HG03045 (cell line): ENCODE measurements around the gene NCR3LG1.

Experiments
- ATAC-seq: cut with Tn5 transposase; IDR thresholded peaks from one replicate; pipeline ENCODE4 v1.9.1; 2021; ENCODE audit warnings: mild to moderate bottlenecking, moderate library complexity; ENCODE audit not compliant: unreplicated experiment

NCR3LG1 gene

GRCh38 chr11:17369684-17370243, 18.2 kb downstream of the NCR3LG1 start:
- no peak for ATAC-seq

GRCh38 chr11:17371614-17372013, 20.0 kb downstream of the NCR3LG1 start:
- ATAC-seq, result no peak

- no peak for ATAC-seq
Observed at GRCh38 chr11:17375547-17375946, 23.9 kb downstream of the NCR3LG1 start.

GRCh38 chr11:17376493-17376892, 24.9 kb downstream of the NCR3LG1 start:
- ATAC-seq, result no peak

GRCh38 chr11:17378655-17379054, 27.1 kb downstream of the NCR3LG1 start:
- ATAC-seq, result no peak

- no peak for ATAC-seq
Observed at GRCh38 chr11:17379383-17380180, 28.0 kb downstream of the NCR3LG1 start.

GRCh38 chr11:17381156-17381555, 29.6 kb downstream of the NCR3LG1 start:
- ATAC-seq, result no peak

- ATAC-seq, result no peak
Observed at GRCh38 chr11:17382046-17382728, 30.6 kb downstream of the NCR3LG1 start.

GRCh38 chr11:17383461-17383860, 31.9 kb downstream of the NCR3LG1 start:
- ATAC-seq, result no peak

GRCh38 chr11:17384002-17384511, 32.5 kb downstream of the NCR3LG1 start:
- ATAC-seq, result no peak

GRCh38 chr11:17385492-17385891, 33.9 kb downstream of the NCR3LG1 start:
- no peak for ATAC-seq

GRCh38 chr11:17385926-17386325, 34.3 kb downstream of the NCR3LG1 start:
- no peak for ATAC-seq

- no peak for ATAC-seq
Observed at GRCh38 chr11:17386331-17387084, 34.9 kb downstream of the NCR3LG1 start.

GRCh38 chr11:17387254-17387653, 35.7 kb downstream of the NCR3LG1 start:
- ATAC-seq, result no peak

GRCh38 chr11:17387811-17388210, 36.2 kb downstream of the NCR3LG1 start:
- ATAC-seq, result no peak

GRCh38 chr11:17388609-17389210, 37.1 kb downstream of the NCR3LG1 start, which contains the start of gene KCNJ11:
Gene KCNJ11, minus strand, starts transcription at chr11:17388659. Its CDS starts 568 bp downstream, at chr11:17388091.
- ATAC-seq, result peak; percentile 44

GRCh38 chr11:17389211-17389956, 37.8 kb downstream of the NCR3LG1 start:
- ATAC-seq, result peak; percentile 63

- no peak for ATAC-seq
Observed at GRCh38 chr11:17389957-17390649, 38.5 kb downstream of the NCR3LG1 start.
